DND-41 (cell line): ENCODE measurements around the gene PSMB11.

Source experiments
- EZH2 ChIP-seq: IDR thresholded peaks from 3 replicates; pipeline ENCODE4 v1.6.1; 2012; ENCODE audit warnings: borderline replicate concordance, low read depth, mild to moderate bottlenecking, moderate library complexity, low read length, inconsistent platforms; ENCODE audit not compliant: severe bottlenecking
- TF ChIP-seq, protein P1 (sequence below): IDR thresholded peaks from 2 replicates; pipeline ENCODE4 v1.5.1; 2012; ENCODE audit warnings: borderline replicate concordance, low read length, moderate library complexity, mild to moderate bottlenecking; ENCODE audit not compliant: poor library complexity, severe bottlenecking; ENCODE audit errors: extremely low read depth

DNA sequence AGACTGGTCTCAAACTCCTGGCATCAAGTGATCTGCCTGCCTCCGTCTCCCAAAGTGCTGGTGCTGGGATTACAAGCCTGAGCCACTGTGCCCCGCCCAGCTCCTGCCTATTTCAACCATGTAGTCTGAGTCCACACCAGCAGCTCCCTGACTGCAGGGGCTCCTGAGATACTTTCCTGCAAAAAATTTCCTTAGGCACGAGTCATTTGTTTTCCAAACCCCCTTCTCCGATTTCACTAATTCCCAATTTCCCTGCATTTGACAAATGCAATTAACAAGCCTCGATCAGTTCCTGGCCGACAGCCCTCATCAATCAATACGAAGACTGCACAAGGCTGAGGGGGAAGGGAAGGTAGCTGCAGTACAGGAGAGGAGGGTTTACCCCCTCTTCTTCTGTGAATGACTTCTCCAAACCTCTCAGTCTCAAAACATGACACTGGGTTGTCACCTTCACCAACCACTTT lies 17.4 kb upstream of the PSMB11 start:
- TF ChIP-seq, protein P1, sequence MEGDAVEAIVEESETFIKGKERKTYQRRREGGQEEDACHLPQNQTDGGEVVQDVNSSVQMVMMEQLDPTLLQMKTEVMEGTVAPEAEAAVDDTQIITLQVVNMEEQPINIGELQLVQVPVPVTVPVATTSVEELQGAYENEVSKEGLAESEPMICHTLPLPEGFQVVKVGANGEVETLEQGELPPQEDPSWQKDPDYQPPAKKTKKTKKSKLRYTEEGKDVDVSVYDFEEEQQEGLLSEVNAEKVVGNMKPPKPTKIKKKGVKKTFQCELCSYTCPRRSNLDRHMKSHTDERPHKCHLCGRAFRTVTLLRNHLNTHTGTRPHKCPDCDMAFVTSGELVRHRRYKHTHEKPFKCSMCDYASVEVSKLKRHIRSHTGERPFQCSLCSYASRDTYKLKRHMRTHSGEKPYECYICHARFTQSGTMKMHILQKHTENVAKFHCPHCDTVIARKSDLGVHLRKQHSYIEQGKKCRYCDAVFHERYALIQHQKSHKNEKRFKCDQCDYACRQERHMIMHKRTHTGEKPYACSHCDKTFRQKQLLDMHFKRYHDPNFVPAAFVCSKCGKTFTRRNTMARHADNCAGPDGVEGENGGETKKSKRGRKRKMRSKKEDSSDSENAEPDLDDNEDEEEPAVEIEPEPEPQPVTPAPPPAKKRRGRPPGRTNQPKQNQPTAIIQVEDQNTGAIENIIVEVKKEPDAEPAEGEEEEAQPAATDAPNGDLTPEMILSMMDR: no peak
- no peak for TF ChIP-seq EZH2
